ENCODE data around the gene MAP2K5. TPM values are rescaled to one million over a fixed set of nuclear protein-coding genes. Genes with fewer than 3 reads are reported as not detected.

Gene MAP2K5
- total RNA-seq, 1 donor from 2014 or later: 19.6 TPM

DNA sequence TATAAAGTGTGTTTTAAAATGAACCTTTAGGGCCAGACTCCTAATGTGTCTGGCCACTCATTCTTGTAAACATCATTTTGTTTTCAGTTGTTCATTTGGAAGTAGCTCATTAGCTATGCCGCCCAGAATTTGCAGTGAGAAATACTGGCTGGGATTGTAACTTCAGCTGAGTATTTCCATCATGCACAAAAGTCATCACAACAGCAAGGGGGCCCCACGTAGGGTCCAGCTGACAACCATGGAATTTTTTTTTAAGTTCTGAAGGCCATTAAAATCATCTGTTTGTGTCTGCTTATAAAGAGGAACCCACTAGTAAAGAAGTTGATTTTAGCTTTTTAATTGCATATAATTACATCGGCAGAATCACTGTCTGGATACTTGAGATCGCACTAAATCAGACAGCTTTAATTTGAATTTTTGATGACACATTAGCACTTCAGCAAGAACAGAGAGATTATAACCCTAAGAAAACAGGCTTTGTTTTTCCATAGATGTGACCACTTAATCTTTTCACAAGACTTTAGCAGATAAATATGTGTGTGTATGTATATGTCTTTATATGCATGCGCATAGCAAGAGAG, 236.6 kb downstream of the MAP2K5 start:
- DNase-seq (ENCODE audit: low read depth, low spot score): no peak
- Mint-ChIP-seq H3K4me3 (no peak overlapping the region), H3K36me3 (ENCODE audit: low read depth) (no peaks in the 10 kb centered on the region), H3K27ac (ENCODE audit: unreplicated experiment) (no peak overlapping the region), H3K9me3 (no peaks in the 10 kb centered on the region), H3K4me1 (peaks cover 31% of the 10 kb centered on the region), H3K27me3 (ENCODE audit: low read depth) (no peaks in the 10 kb centered on the region)
- TF ChIP-seq, protein P1, sequence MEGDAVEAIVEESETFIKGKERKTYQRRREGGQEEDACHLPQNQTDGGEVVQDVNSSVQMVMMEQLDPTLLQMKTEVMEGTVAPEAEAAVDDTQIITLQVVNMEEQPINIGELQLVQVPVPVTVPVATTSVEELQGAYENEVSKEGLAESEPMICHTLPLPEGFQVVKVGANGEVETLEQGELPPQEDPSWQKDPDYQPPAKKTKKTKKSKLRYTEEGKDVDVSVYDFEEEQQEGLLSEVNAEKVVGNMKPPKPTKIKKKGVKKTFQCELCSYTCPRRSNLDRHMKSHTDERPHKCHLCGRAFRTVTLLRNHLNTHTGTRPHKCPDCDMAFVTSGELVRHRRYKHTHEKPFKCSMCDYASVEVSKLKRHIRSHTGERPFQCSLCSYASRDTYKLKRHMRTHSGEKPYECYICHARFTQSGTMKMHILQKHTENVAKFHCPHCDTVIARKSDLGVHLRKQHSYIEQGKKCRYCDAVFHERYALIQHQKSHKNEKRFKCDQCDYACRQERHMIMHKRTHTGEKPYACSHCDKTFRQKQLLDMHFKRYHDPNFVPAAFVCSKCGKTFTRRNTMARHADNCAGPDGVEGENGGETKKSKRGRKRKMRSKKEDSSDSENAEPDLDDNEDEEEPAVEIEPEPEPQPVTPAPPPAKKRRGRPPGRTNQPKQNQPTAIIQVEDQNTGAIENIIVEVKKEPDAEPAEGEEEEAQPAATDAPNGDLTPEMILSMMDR (conservative IDR thresholded peaks at IDR 0.05): no peak

- no peaks in the 10 kb centered on the region for H3K9me3 Mint-ChIP-seq
- H3K4me1 Mint-ChIP-seq: peaks cover 31% of the 10 kb centered on the region
- H3K27ac Mint-ChIP-seq (ENCODE audit: unreplicated experiment): no peak overlapping the region
- H3K4me3 Mint-ChIP-seq: no peak overlapping the region
- H3K27me3 Mint-ChIP-seq (ENCODE audit: low read depth): no peaks in the 10 kb centered on the region
- H3K36me3 Mint-ChIP-seq (ENCODE audit: low read depth): no peaks in the 10 kb centered on the region
- no peak for DNase-seq (ENCODE audit: low read depth, low spot score)
- TF ChIP-seq, protein P1 (conservative IDR thresholded peaks at IDR 0.05): no peak
Measured at GRCh38 chr15:67779549-67780111, 237.1 kb downstream of the MAP2K5 start.

DNA sequence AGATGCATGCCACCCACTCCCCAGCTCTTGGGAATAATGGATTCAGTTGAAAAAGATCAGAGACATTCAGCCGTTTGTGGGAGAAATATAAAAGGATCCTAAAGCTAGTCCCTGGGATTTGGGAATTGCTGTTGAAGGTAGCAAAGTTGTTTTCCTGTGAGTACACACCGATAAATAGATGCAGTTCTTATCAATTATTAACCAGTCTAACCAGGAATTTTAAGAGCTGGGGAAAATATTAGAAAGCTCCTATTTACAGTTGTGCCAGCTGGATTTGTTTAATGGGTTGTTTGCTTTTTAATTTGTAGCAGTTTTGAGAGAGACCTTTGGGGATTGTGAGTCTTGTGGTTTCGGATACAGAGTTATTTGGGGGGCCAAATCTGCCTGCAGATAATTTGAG, 238.6 kb downstream of the MAP2K5 start:
- Mint-ChIP-seq H3K4me1 (peaks cover 31% of the 10 kb centered on the region), H3K4me3 (no peak overlapping the region), H3K36me3 (ENCODE audit: low read depth) (no peaks in the 10 kb centered on the region), H3K9me3 (no peaks in the 10 kb centered on the region), H3K27me3 (ENCODE audit: low read depth) (no peaks in the 10 kb centered on the region), H3K27ac (ENCODE audit: unreplicated experiment) (no peak overlapping the region)
- TF ChIP-seq, protein P1 (conservative IDR thresholded peaks at IDR 0.05): no peak
- DNase-seq (ENCODE audit: low read depth, low spot score): no peak

DNA sequence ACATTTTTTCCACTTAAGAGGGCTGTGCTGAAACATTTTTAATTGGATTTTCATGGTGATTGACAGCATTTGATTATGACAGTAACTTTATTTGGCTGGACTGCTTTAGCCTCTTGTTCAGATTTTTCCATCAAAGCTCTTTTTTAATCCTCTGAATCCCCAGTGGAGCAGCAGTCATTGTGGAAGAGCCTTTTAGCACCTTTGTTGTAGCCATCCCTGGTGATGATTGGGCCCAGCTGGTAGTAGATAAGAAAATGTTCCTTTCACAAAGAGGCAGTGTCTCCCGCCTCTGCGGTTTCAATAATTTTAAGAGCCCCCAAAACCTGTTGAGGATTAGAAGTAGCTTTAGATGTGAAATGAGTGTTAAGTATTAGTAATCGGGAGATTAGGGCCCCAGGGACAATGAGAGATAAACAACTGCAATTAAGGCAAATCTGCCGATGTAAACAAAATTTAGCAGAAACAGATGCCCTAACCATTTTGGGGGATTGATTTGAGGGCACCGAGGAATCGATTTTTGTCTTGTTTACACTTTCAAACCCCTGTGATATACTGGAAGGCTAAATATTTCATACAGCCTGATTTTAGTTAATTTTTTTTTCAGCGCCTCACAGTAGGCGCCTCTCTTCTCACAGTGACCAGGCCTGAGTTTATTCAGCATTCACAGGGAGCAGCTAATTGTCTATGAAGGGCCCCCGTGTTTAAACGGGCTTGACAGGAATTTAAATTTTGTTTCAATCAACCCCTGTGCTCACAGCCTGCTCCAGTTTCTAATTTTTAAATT, 239.6 kb downstream of the MAP2K5 start:
- Mint-ChIP-seq H3K27me3 (ENCODE audit: low read depth) (no peaks in the 10 kb centered on the region), H3K4me1 (peaks cover 37% of the 10 kb centered on the region), H3K27ac (ENCODE audit: unreplicated experiment) (peak overlapping the region; percentile 40)

DNA sequence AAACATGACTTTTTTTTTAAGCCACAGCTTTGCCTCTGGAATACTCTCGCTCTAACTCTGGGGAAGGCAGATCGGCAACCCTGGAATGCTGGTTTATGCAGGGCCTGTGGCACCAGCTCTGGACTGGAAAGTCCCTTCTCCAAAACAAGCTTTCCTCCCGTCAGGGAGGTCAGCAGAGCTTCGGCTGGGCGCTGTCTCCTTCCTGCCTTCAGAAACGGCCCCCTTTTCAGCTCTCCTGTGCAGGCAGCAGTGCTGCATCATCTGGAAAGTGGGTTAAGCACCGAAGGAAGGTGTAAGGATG, 240.1 kb downstream of the MAP2K5 start:
- Mint-ChIP-seq H3K27ac (ENCODE audit: unreplicated experiment) (no peak overlapping the region), H3K4me3 (no peak overlapping the region)

More for the DNA sequence above, 239.6 kb downstream of the MAP2K5 start:
- Mint-ChIP-seq H3K36me3 (ENCODE audit: low read depth) (peaks cover 3% of the 10 kb centered on the region), H3K4me3 (no peak overlapping the region), H3K9me3 (no peaks in the 10 kb centered on the region)
- TF ChIP-seq, protein P1 (conservative IDR thresholded peaks at IDR 0.05): no peak
- no peak for DNase-seq (ENCODE audit: low read depth, low spot score)

More for the DNA sequence above, 240.1 kb downstream of the MAP2K5 start:
- TF ChIP-seq, protein P1 (conservative IDR thresholded peaks at IDR 0.05): no peak
- peaks cover 3% of the 10 kb centered on the region for H3K36me3 Mint-ChIP-seq (ENCODE audit: low read depth)
- peaks cover 40% of the 10 kb centered on the region for H3K4me1 Mint-ChIP-seq
- no peak for DNase-seq (ENCODE audit: low read depth, low spot score)
- H3K9me3 Mint-ChIP-seq: no peaks in the 10 kb centered on the region
- peaks cover 2% of the 10 kb centered on the region for H3K27me3 Mint-ChIP-seq (ENCODE audit: low read depth)

All from neural crest cell (in vitro differentiated cells).